Panc1 (cell line): ENCODE measurements around the gene DPYD.

Experiments
- CTCF ChIP-seq: fragments of 450-650 bp; IDR thresholded peaks from 2 replicates; pipeline ENCODE4 v1.5.1; 2017; ENCODE audit warnings: mild to moderate bottlenecking
- POLR2AphosphoS5 ChIP-seq: IDR thresholded peaks from 2 replicates; pipeline ENCODE4 v1.6.1; 2012; ENCODE audit warnings: mild to moderate bottlenecking, low read depth, low read length, moderate library complexity
- SIN3A ChIP-seq: IDR thresholded peaks from 2 replicates; pipeline ENCODE4 v1.6.1; 2012; ENCODE audit warnings: low read depth, mild to moderate bottlenecking, low read length, moderate library complexity, borderline replicate concordance; ENCODE audit not compliant: insufficient read depth
- TF ChIP-seq, protein P1 (sequence below), 2 experiments: IDR thresholded peaks; 2 replicates each; pipeline ENCODE4 v1.6.1; 2011 to 2012; ENCODE audit warnings: low read depth in 2 of 2, control low read depth in 1 of 2, low read length in 1 of 2, mild to moderate bottlenecking in 1 of 2, moderate library complexity in 1 of 2; ENCODE audit not compliant: insufficient read depth in 1 of 2

GRCh38 chr1:97791251-97791650 is 129.6 kb downstream of the DPYD start:
- TF ChIP-seq CTCF (no peak), POLR2AphosphoS5 (no peak), SIN3A (no peak)
- TF ChIP-seq, protein P1, sequence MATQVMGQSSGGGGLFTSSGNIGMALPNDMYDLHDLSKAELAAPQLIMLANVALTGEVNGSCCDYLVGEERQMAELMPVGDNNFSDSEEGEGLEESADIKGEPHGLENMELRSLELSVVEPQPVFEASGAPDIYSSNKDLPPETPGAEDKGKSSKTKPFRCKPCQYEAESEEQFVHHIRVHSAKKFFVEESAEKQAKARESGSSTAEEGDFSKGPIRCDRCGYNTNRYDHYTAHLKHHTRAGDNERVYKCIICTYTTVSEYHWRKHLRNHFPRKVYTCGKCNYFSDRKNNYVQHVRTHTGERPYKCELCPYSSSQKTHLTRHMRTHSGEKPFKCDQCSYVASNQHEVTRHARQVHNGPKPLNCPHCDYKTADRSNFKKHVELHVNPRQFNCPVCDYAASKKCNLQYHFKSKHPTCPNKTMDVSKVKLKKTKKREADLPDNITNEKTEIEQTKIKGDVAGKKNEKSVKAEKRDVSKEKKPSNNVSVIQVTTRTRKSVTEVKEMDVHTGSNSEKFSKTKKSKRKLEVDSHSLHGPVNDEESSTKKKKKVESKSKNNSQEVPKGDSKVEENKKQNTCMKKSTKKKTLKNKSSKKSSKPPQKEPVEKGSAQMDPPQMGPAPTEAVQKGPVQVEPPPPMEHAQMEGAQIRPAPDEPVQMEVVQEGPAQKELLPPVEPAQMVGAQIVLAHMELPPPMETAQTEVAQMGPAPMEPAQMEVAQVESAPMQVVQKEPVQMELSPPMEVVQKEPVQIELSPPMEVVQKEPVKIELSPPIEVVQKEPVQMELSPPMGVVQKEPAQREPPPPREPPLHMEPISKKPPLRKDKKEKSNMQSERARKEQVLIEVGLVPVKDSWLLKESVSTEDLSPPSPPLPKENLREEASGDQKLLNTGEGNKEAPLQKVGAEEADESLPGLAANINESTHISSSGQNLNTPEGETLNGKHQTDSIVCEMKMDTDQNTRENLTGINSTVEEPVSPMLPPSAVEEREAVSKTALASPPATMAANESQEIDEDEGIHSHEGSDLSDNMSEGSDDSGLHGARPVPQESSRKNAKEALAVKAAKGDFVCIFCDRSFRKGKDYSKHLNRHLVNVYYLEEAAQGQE (IDR thresholded peaks at IDR 0.05; ENCODE audit: insufficient read depth in 1 of 2, low read depth in 2 of 2, low read length in 1 of 2): no peak
